NT2/D1 (cell line): ENCODE data around the gene MT1B.

Experiments used
- DNase-seq: peaks from one replicate; pipeline ENCODE4 v3.0.0-alpha.2; 2011; ENCODE audit warnings: low read depth, low spot score
- H3K27me3 ChIP-seq: 2 replicates; pipeline ENCODE4 v1.6.0; 2011; ENCODE audit warnings: mild to moderate bottlenecking; ENCODE audit not compliant: insufficient read length, insufficient read depth
- H3K36me3 ChIP-seq: 2 replicates; pipeline ENCODE4 v1.6.1; 2011; ENCODE audit warnings: mild to moderate bottlenecking, low read length, mixed read lengths; ENCODE audit not compliant: insufficient read depth, insufficient read length
- H3K4me1 ChIP-seq: 2 replicates; pipeline ENCODE4 v1.5.1; 2011; ENCODE audit not compliant: insufficient read depth, insufficient read length
- H3K4me3 ChIP-seq: 2 replicates; pipeline ENCODE4 v1.5.1; 2011; ENCODE audit warnings: low read depth; ENCODE audit not compliant: insufficient read length
- H3K9ac ChIP-seq: 2 replicates; pipeline ENCODE4 v1.6.0; 2011; ENCODE audit warnings: low read depth; ENCODE audit not compliant: insufficient read length
- H3K9me3 ChIP-seq: 2 replicates; pipeline ENCODE4 v1.5.1; 2011; ENCODE audit warnings: mild to moderate bottlenecking, low read length; ENCODE audit not compliant: insufficient read depth
- SUZ12 ChIP-seq: IDR thresholded peaks from 2 replicates; pipeline ENCODE4 v1.6.1; 2011; ENCODE audit not compliant: insufficient read length, insufficient read depth; ENCODE audit errors: extremely low read depth
- YY1 ChIP-seq: IDR thresholded peaks from 2 replicates; pipeline ENCODE4 v1.6.1; 2011; ENCODE audit not compliant: insufficient read length, insufficient read depth
- ZNF274 ChIP-seq: IDR thresholded peaks from 2 replicates; pipeline ENCODE4 v1.6.1; 2011; ENCODE audit warnings: mild to moderate bottlenecking, low read depth, low read length

The MT1B gene

GRCh38 chr16:56651586-56651985, at the start of gene MT1B:
Gene MT1B, plus strand, starts transcription at chr16:56651886. Its CDS starts 68 bp downstream, at chr16:56651954.
- no peak within 1 kb of the TSS for H3K9ac ChIP-seq
- peaks cover 4% of the 10 kb centered on the region for H3K27me3 ChIP-seq
- no peak within 1 kb of the TSS for H3K4me3 ChIP-seq
- TF ChIP-seq YY1 (no peak), SUZ12 (no peak), ZNF274 (no peak)
- H3K9me3 ChIP-seq, result no peaks in the 10 kb centered on the region
- H3K36me3 ChIP-seq, result no peaks in the 10 kb centered on the region
- H3K4me1 ChIP-seq, result peaks cover 4% of the 10 kb centered on the region
- DNase-seq, result no peak

DNA sequence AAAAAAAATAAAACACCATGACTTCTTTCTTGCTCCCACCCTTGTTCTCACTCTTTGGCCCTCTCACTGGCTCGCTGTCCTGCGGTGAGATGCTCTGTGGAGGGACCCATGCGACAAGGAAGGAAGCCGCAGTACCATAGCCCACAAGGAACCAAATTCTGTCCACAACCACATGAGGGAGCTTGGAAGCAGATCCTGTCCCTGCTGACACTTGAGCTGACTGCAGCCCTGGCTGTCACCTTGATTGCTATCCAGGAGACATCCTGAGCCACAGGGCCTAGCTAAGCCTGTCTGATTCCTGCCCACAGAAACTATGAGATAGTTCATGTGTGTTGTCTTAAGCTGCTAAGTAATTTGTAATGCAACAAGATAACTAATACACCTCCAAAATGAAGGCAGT, 48.1 kb upstream of the MT1B start:
- no peak for TF ChIP-seq ZNF274
- TF ChIP-seq YY1, result no peak
- no peak for TF ChIP-seq SUZ12
- Histone ChIP-seq H3K9ac (no peak overlapping the region), H3K9me3 (no peaks in the 10 kb centered on the region), H3K4me1 (peaks cover 6% of the 10 kb centered on the region), H3K4me3 (no peak overlapping the region), H3K36me3 (no peaks in the 10 kb centered on the region), H3K27me3 (no peaks in the 10 kb centered on the region)
- DNase-seq, result no peak

- Histone ChIP-seq H3K27me3 (no peaks in the 10 kb centered on the region), H3K4me1 (peaks cover 7% of the 10 kb centered on the region)
- DNase-seq, result no peak
These were observed 46.7 kb upstream of the MT1B start for GRCh38 chr16:56604966-56605365.

GRCh38 chr16:56605475-56605874, 46.2 kb upstream of the MT1B start:
- TF ChIP-seq SUZ12, result no peak
- TF ChIP-seq ZNF274, result no peak
- TF ChIP-seq YY1, result no peak
- H3K27me3 ChIP-seq, result no peaks in the 10 kb centered on the region
- no peak overlapping the region for H3K9ac ChIP-seq
- peaks cover 6% of the 10 kb centered on the region for H3K36me3 ChIP-seq
- no peak for DNase-seq
- H3K9me3 ChIP-seq, result no peaks in the 10 kb centered on the region
- H3K4me1 ChIP-seq, result peaks cover 12% of the 10 kb centered on the region
- no peak overlapping the region for H3K4me3 ChIP-seq

More at GRCh38 chr16:56604966-56605365, 46.7 kb upstream of the MT1B start:
- no peak for TF ChIP-seq ZNF274
- Histone ChIP-seq H3K9me3 (no peaks in the 10 kb centered on the region), H3K4me3 (no peak overlapping the region), H3K36me3 (peaks cover 6% of the 10 kb centered on the region), H3K9ac (no peak overlapping the region)

DNA sequence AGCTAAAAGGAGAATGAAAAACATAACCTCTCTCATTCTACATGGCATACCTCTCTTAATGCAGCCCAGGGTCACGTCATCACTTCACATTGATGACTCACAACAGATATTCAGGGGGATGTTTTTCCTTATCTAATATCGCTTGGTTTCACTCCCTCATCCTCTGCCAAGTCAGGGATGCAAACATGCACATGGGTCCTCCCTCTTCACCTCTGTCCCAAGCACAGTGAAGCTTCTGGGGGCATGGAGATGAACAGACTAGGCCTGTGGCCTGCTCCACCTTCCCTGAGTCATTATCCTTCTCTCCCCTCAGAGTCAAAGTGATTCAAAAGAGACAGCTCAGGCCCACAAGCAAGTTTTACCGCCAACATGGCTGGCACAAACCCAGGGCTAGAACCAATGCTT, 45.6 kb upstream of the MT1B start:
- no peaks in the 10 kb centered on the region for H3K27me3 ChIP-seq
- no peak for TF ChIP-seq YY1
- no peak for TF ChIP-seq ZNF274
- TF ChIP-seq SUZ12, result no peak
- peaks cover 6% of the 10 kb centered on the region for H3K36me3 ChIP-seq
- H3K4me3 ChIP-seq, result no peak overlapping the region
- H3K9ac ChIP-seq, result no peak overlapping the region
- no peaks in the 10 kb centered on the region for H3K9me3 ChIP-seq
- peaks cover 17% of the 10 kb centered on the region for H3K4me1 ChIP-seq
- no peak for DNase-seq

GRCh38 chr16:56606476-56607108, 45.1 kb upstream of the MT1B start:
- Histone ChIP-seq H3K9ac (no peak overlapping the region), H3K27me3 (no peaks in the 10 kb centered on the region), H3K4me3 (no peak overlapping the region), H3K4me1 (peaks cover 17% of the 10 kb centered on the region), H3K9me3 (no peaks in the 10 kb centered on the region), H3K36me3 (peaks cover 6% of the 10 kb centered on the region)
- no peak for DNase-seq
- no peak for TF ChIP-seq SUZ12
- TF ChIP-seq YY1, result no peak
- no peak for TF ChIP-seq ZNF274

DNA sequence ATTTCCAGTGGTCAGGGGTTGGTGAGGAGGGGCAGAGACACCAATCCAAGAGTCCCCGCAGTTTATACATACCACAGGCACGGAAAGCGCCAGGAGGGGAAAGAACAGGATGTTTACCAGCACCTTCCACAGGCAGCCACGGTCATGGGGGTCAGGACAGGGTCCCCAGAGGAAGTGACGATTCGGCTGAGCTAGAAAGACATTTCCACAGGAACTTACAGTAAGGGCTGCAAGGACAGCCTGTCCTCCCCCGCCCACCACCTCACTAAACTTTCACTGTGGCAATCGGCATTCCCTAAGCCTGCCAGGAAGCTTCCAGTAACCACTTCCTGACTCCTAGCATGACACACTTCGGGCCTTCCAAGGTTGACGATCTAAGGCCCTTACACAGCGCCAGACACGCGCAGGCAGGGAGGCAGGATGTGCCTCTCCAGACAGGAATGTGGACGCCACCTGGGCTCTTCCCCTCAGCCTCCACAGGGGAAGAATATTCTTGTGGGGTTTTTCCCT, 44.5 kb upstream of the MT1B start:
- Histone ChIP-seq H3K9me3 (no peaks in the 10 kb centered on the region), H3K9ac (peak overlapping the region; percentile 22), H3K36me3 (peaks cover 6% of the 10 kb centered on the region), H3K27me3 (no peaks in the 10 kb centered on the region), H3K4me3 (no peak overlapping the region), H3K4me1 (peaks cover 17% of the 10 kb centered on the region)
- TF ChIP-seq YY1, result no peak
- TF ChIP-seq SUZ12, result no peak
- TF ChIP-seq ZNF274, result no peak
- no peak for DNase-seq

DNA sequence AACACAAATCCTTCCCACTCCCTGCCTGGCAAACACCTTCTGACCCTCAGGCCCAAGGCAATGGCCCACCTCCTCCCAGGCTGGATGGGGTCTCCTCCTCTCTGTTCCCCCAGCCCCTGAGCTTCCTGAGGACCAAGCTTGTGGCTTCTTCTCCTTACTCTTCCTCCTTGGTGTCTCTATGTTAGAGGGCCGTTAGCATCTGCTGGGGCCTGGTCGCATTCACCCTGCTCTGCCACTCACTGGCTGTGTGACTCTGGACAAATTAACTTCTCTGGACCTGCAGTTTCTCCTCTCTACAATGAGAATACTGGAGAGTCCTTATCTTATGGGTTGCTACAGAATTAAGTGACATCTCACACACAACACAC, 44.0 kb upstream of the MT1B start:
- no peaks in the 10 kb centered on the region for H3K27me3 ChIP-seq
- H3K36me3 ChIP-seq, result peaks cover 6% of the 10 kb centered on the region
- H3K9ac ChIP-seq, result peak overlapping the region; percentile 83
- DNase-seq, result no peak
- peaks cover 17% of the 10 kb centered on the region for H3K4me1 ChIP-seq
- no peaks in the 10 kb centered on the region for H3K9me3 ChIP-seq
- peak overlapping the region; percentile 68 for H3K4me3 ChIP-seq
- no peak for TF ChIP-seq ZNF274
- no peak for TF ChIP-seq YY1
- TF ChIP-seq SUZ12, result no peak
